Vagina (tissue), 2 donors: ENCODE measurements around the gene EIF3K.

Source experiments
- CTCF ChIP-seq, 3 experiments: fragments of 450-650 bp in 2 of 3; fragments of 200-600 bp in 1 of 3; sonication (generic) in 1 of 3; IDR thresholded peaks; one replicate each; pipeline ENCODE4 v1.5.1; 2017 to 2019; ENCODE audit warnings: antibody characterized with exemption in 3 of 3, mild to moderate bottlenecking in 2 of 3, moderate library complexity in 2 of 3
- POLR2A ChIP-seq, 2 donors: fragments of 450-650 bp; IDR thresholded peaks; one replicate each; pipeline ENCODE4 v1.6.1; 2017; ENCODE audit warnings: antibody characterized with exemption in 2 of 2, mild to moderate bottlenecking in 2 of 2, moderate library complexity in 2 of 2

- no peak for TF ChIP-seq POLR2A (IDR thresholded peaks at IDR 0.05)
- TF ChIP-seq CTCF (IDR thresholded peaks at IDR 0.05): no peak
Observed at GRCh38 chr19:38588041-38588440, 30.9 kb upstream of the EIF3K start.
